ENCODE measurements around the gene CORIN.

The CORIN gene

GRCh38 chr4:47704693-47705325 is 133.1 kb downstream of the CORIN start:
- H3K36me3 ChIP-seq (ENCODE audit: control insufficient read depth in 2 of 2, insufficient read depth in 1 of 2, low read length in 2 of 2) = no peaks in the 10 kb centered on the region
- H3K27ac ChIP-seq (ENCODE audit: extremely low read depth, low read depth, low read length) = no peak overlapping the region
- POLR2A ChIA-PET = no interaction called here
- no peaks in the 10 kb centered on the region for H3K4me1 ChIP-seq (ENCODE audit: control insufficient read depth, insufficient read depth, low read length)
- H3K9me3 ChIP-seq (ENCODE audit: control insufficient read depth, insufficient read depth, low read depth, low read length) = no peaks in the 10 kb centered on the region
- CTCF ChIA-PET = interaction anchor here (0.6 to 4.5 kb wide), 14 partner anchors 11 to 400 kb away, joined by 3 to 46 read pairs (median 4); partner anchors contain the start of gene CORIN
- TF ChIP-seq ZNF654 (tag by site-specific recombination; IDR thresholded peaks at IDR 0.05; ENCODE audit: low read depth) (peak; percentile 36; the same call in 1 of the 2 replicates), ZNF747 (tag by site-specific recombination; IDR thresholded peaks at IDR 0.05) (no peak), CTCF (tag by site-specific recombination; IDR thresholded peaks at IDR 0.05) (peak; percentile 54)
- no peak overlapping the region for H3K4me3 ChIP-seq (ENCODE audit: low read depth, low read length)

GRCh38 chr4:47703956-47704355 is 133.9 kb downstream of the CORIN start:
- H3K36me3 ChIP-seq (ENCODE audit: control insufficient read depth in 2 of 2, insufficient read depth in 1 of 2, low read length in 2 of 2) = no peaks in the 10 kb centered on the region
- no peak overlapping the region for H3K4me3 ChIP-seq (ENCODE audit: low read depth, low read length)
- no peak overlapping the region for H3K27ac ChIP-seq (ENCODE audit: extremely low read depth, low read depth, low read length)
- H3K4me1 ChIP-seq (ENCODE audit: control insufficient read depth, insufficient read depth, low read length) = no peaks in the 10 kb centered on the region
- no peaks in the 10 kb centered on the region for H3K9me3 ChIP-seq (ENCODE audit: control insufficient read depth, insufficient read depth, low read depth, low read length)
- POLR2A ChIA-PET = no interaction called here
- TF ChIP-seq SP2 (tag by site-specific recombination; IDR thresholded peaks at IDR 0.05) (no peak), REST (tag by site-specific recombination; IDR thresholded peaks at IDR 0.05) (no peak), ZNF488 (tag by site-specific recombination; IDR thresholded peaks at IDR 0.05) (no peak), ZNF521 (tag by site-specific recombination; IDR thresholded peaks at IDR 0.05) (no peak), EGR2 (tag by site-specific recombination; IDR thresholded peaks at IDR 0.05; ENCODE audit: low read depth) (no peak), GLI4 (tag by site-specific recombination; IDR thresholded peaks at IDR 0.05) (no peak), ZNF660 (tag by site-specific recombination; IDR thresholded peaks at IDR 0.05) (no peak), ZNF785 (tag by site-specific recombination; IDR thresholded peaks at IDR 0.05) (no peak)
- CTCF ChIA-PET = interaction anchor here (0.5 to 4.5 kb wide), 2 partner anchors 132 to 569 kb away, joined by 3 to 46 read pairs; partner anchors contain the start of gene CORIN

GRCh38 chr4:47703008-47703407 is 134.9 kb downstream of the CORIN start:
- no peak overlapping the region for H3K27ac ChIP-seq (ENCODE audit: extremely low read depth, low read depth, low read length)
- CTCF ChIA-PET = interaction anchor here (0.6 to 4.5 kb wide), 2 partner anchors 133 to 156 kb away, joined by 3 to 46 read pairs; partner anchors contain the start of gene CORIN
- no peaks in the 10 kb centered on the region for H3K36me3 ChIP-seq (ENCODE audit: control insufficient read depth in 2 of 2, insufficient read depth in 1 of 2, low read length in 2 of 2)
- no peak overlapping the region for H3K4me3 ChIP-seq (ENCODE audit: low read depth, low read length)
- no peaks in the 10 kb centered on the region for H3K9me3 ChIP-seq (ENCODE audit: control insufficient read depth, insufficient read depth, low read depth, low read length)
- H3K4me1 ChIP-seq (ENCODE audit: control insufficient read depth, insufficient read depth, low read length) = no peaks in the 10 kb centered on the region
- POLR2A ChIA-PET = no interaction called here
- no peak for TF ChIP-seq ZBTB10 (tag by site-specific recombination; IDR thresholded peaks at IDR 0.05)
- TF ChIP-seq TSHZ1 (tag by site-specific recombination; IDR thresholded peaks at IDR 0.05; ENCODE audit: borderline replicate concordance) = no peak
- no peak for TF ChIP-seq FEZF1 (tag by site-specific recombination; IDR thresholded peaks at IDR 0.05)
- TF ChIP-seq ZNF112 (tag by site-specific recombination; IDR thresholded peaks at IDR 0.05) = no peak
- no peak for TF ChIP-seq ZNF704 (tag by site-specific recombination; IDR thresholded peaks at IDR 0.05)
- no peak for TF ChIP-seq MEIS1 (CRISPR knock-in tag; IDR thresholded peaks at IDR 0.05; ENCODE audit: borderline replicate concordance)
